Fibroblast of the aortic adventitia (primary cell): ENCODE results near the gene BFSP1. TPM values are rescaled to one million over a fixed set of nuclear protein-coding genes. Genes with fewer than 3 reads are reported as not detected.

Experiments used
- DNase-seq: peaks from one replicate; pipeline ENCODE4 v3.0.0-alpha.2; 2010; ENCODE audit warnings: low read depth
- H3K4me3 ChIP-seq: 2 replicates; pipeline ENCODE4 v1.5.1; 2011; ENCODE audit warnings: low read depth, mild to moderate bottlenecking, control low read depth, low read length, moderate library complexity
- total RNA-seq: library from RNA; depleted of rRNA; stranded (reverse); fragments of >200 nt; gene quantifications from 2 replicates; pipeline ENCODE4 v1.2.3, GENCODE V29; 2012; ENCODE audit warnings: low replicate concordance
- TF ChIP-seq, protein P1 (sequence below): IDR thresholded peaks from 2 replicates; pipeline ENCODE4 v1.5.1; 2011; ENCODE audit warnings: mild to moderate bottlenecking, low read length, control low read depth, inconsistent platforms; ENCODE audit not compliant: insufficient read depth

BFSP1 gene
- total RNA-seq, 1 donor: 1.3 TPM

- no peak for DNase-seq
- no peak overlapping the region for H3K4me3 ChIP-seq
- TF ChIP-seq, protein P1, sequence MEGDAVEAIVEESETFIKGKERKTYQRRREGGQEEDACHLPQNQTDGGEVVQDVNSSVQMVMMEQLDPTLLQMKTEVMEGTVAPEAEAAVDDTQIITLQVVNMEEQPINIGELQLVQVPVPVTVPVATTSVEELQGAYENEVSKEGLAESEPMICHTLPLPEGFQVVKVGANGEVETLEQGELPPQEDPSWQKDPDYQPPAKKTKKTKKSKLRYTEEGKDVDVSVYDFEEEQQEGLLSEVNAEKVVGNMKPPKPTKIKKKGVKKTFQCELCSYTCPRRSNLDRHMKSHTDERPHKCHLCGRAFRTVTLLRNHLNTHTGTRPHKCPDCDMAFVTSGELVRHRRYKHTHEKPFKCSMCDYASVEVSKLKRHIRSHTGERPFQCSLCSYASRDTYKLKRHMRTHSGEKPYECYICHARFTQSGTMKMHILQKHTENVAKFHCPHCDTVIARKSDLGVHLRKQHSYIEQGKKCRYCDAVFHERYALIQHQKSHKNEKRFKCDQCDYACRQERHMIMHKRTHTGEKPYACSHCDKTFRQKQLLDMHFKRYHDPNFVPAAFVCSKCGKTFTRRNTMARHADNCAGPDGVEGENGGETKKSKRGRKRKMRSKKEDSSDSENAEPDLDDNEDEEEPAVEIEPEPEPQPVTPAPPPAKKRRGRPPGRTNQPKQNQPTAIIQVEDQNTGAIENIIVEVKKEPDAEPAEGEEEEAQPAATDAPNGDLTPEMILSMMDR: no peak
Measured at GRCh38 chr20:17469246-17470030, 61.7 kb downstream of the BFSP1 start.

DNA sequence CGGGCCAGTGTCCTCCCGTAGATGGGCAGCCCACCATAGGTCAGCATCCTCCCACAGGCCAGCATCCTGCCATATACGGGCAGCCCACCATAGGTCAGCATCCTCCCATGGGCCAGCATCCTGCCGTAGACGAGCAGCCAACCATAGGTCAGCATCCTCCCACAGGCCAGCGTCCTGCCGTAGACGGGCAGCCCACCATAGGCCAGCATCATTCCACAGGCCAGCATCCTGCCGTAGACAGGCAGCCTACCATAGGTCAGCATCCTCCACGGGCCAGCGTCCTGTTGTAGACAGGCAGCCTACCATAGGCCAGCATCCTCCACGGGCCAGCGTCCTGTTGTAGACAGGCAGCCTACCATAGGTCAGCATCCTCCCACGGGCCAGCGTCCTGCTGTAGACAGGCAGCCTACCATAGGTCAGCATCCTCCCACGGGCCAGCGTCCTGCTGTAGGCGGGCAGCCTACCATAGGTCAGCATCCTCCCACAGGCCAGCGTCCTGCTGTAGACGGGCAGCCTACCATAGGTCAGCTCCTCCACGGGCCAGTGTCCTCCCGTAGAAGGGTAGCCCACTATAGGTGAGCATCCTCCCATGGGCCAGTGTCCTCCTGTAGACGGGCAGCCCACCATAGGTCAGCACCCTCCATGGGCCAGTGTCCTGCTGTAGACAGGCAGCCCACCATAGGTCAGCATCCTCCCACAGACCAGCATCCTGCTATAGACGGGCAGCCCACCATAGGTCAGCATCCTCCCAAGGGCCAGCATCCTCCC, 62.9 kb downstream of the BFSP1 start:
- TF ChIP-seq, protein P1: no peak
- no peak overlapping the region for H3K4me3 ChIP-seq
- DNase-seq: no peak

GRCh38 chr20:17467120-17467655, 64.0 kb downstream of the BFSP1 start:
- TF ChIP-seq, protein P1: no peak
- no peak for DNase-seq
- H3K4me3 ChIP-seq: no peak overlapping the region

GRCh38 chr20:17466641-17467040, 64.5 kb downstream of the BFSP1 start:
- TF ChIP-seq, protein P1: no peak
- H3K4me3 ChIP-seq: no peak overlapping the region
- no peak for DNase-seq

- TF ChIP-seq, protein P1: no peak
- no peak for DNase-seq
- no peak overlapping the region for H3K4me3 ChIP-seq
Measured at GRCh38 chr20:17465236-17465635, 65.9 kb downstream of the BFSP1 start.

DNA sequence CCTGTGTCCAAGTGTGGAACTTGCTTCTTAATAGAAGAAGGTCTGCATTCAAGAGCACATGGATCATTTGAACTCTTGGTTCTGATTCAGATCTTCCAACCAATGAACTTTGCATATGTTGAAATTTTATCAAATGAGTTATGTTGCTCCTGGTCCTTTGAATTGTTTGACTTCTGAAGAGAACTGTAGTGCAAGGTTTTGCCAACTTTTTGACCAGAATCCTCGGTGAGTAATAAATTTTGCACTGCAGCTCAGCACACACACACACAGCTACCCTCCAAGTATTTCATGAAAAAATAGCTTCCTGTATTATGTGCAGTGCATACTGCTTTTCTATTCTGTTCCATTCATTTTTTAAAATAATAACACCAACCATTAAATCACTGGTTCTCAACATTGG, 67.5 kb downstream of the BFSP1 start:
- H3K4me3 ChIP-seq: no peak overlapping the region
- DNase-seq: peak; percentile 20
- TF ChIP-seq, protein P1: no peak
